ENCODE measurements around the gene EFNB2. TPM values are rescaled to one million over a fixed set of nuclear protein-coding genes. Genes with fewer than 3 reads are reported as not detected.
A peak's percentile ranks its signal among the peaks of the same experiment; 100 is the strongest.

Gene EFNB2, protein sequence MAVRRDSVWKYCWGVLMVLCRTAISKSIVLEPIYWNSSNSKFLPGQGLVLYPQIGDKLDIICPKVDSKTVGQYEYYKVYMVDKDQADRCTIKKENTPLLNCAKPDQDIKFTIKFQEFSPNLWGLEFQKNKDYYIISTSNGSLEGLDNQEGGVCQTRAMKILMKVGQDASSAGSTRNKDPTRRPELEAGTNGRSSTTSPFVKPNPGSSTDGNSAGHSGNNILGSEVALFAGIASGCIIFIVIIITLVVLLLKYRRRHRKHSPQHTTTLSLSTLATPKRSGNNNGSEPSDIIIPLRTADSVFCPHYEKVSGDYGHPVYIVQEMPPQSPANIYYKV
- total RNA-seq (10 to 100 TPM in 3 of 4 donors, 1 to 10 TPM in 1; 9.6 to 19.4 (median 14.6) TPM), polyA plus RNA-seq (10.7 TPM)
- long read RNA-seq, donor 1, full-length matches to known transcripts = 50 of 66 reads
- long read RNA-seq, donor 1, partial matches to known transcripts = 4 of 66 reads
- long read RNA-seq, donor 1, other reads (novel, unspliced or antisense) = 12 of 66 reads
- long read RNA-seq, donor 2, full-length matches to known transcripts = 8 of 9 reads
- long read RNA-seq, donor 2, partial matches to known transcripts = 0 of 9 reads
- long read RNA-seq, donor 2, other reads (novel, unspliced or antisense) = 1 of 9 reads
- long read RNA-seq, donor 3, full-length matches to known transcripts = 2 of 11 reads
- long read RNA-seq, donor 3, partial matches to known transcripts = 1 of 11 reads
- long read RNA-seq, donor 3, other reads (novel, unspliced or antisense) = 8 of 11 reads
- long read RNA-seq, donor 4, full-length matches to known transcripts = 7 of 9 reads
- long read RNA-seq, donor 4, partial matches to known transcripts = 0 of 9 reads
- long read RNA-seq, donor 4, other reads (novel, unspliced or antisense) = 2 of 9 reads

GRCh38 chr13:106535552-106536243 lies at the start of gene EFNB2:
TSS of gene EFNB2 (minus strand) at chr13:106535662. CDS start at chr13:106534964, 698 bp downstream.
- WGBS = under 1% methylated on average over 102 of the region's 102 CpGs
- Histone ChIP-seq H3K4me1 (ENCODE audit: control insufficient read depth, insufficient read depth, low read length) (peaks cover 2% of the 10 kb centered on the region), H3K27ac (ENCODE audit: low read length) (peak within 1 kb of the TSS; percentile 65), H3K4me3 (ENCODE audit: low read length) (peak within 1 kb of the TSS; percentile 88), H3K9me3 (ENCODE audit: control insufficient read depth, low read length) (no peaks in the 10 kb centered on the region), H3K27me3 (ENCODE audit: control insufficient read depth, insufficient read depth) (no peaks in the 10 kb centered on the region)
- ATAC-seq = peak; percentile 92 to 96
- intact Hi-C loops (cut with DNase I) = loop anchor here in 2 of 4 donors (5.0 to 10.0 kb wide), 3 partner anchors 382 to 1961 kb away; no protein-coding TSS in a partner anchor
- DNase-seq = peak; percentile 90 to 95 (median 95)

DNA sequence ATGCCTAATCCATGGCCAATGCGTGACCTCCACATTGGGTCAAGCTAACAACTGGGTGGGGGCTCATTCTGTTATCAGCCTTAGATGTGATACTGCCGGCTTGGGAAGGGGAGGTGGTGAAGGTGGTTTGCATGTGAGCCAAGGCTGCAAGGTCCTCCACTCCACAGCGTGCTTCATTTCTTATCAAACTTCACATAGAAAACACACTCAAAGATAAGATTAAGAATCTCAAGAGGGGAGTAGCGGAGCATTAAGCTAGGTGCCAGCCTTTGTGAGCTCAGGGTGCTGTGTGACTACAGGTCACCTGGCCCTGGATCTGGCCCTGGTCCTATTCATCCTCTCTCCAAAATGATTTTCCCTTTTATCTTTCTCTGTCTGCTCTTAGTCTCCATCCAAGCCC lies 45.8 kb upstream of the EFNB2 start:
- Histone ChIP-seq H3K4me1 (ENCODE audit: control insufficient read depth, insufficient read depth, low read length) (no peaks in the 10 kb centered on the region), H3K27me3 (ENCODE audit: control insufficient read depth, insufficient read depth) (no peaks in the 10 kb centered on the region), H3K4me3 (ENCODE audit: low read length) (no peak overlapping the region), H3K27ac (ENCODE audit: low read length) (no peak overlapping the region), H3K9me3 (ENCODE audit: control insufficient read depth, low read length) (no peaks in the 10 kb centered on the region)
- ATAC-seq = no peak
- intact Hi-C loops (cut with DNase I) = no loop called here
- WGBS = 55% methylated on average over 4 of the region's 4 CpGs
- no peak for DNase-seq

- Histone ChIP-seq H3K27me3 (ENCODE audit: control insufficient read depth, insufficient read depth) (no peaks in the 10 kb centered on the region), H3K9me3 (ENCODE audit: control insufficient read depth, low read length) (no peaks in the 10 kb centered on the region), H3K27ac (ENCODE audit: low read length) (no peak overlapping the region), H3K4me1 (ENCODE audit: control insufficient read depth, insufficient read depth, low read length) (no peaks in the 10 kb centered on the region), H3K4me3 (ENCODE audit: low read length) (no peak overlapping the region)
- ATAC-seq = no peak
- no peak for DNase-seq
- intact Hi-C loops (cut with DNase I) = no loop called here
Measured at GRCh38 chr13:106575896-106576295, 40.4 kb upstream of the EFNB2 start.

DNA sequence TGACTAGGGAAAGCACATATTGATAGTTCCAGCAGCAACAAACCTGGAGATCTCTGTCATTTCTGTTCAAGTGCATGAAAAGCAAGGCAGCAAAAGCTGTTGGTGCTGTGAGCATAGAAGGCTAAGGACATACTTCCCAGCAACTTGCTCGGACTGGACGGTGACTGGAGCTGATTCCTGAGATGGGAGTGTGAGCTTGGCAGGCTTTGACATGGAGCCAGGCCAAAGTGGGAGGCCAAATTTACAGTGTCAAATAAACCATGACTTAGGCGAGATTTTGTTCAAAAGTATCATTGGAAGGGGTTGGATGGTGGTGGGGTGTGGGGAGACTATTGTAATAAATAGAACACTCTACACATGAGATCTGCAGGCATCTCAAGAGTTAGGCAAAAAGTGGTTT lies 38.4 kb upstream of the EFNB2 start:
- Histone ChIP-seq H3K4me1 (ENCODE audit: control insufficient read depth, insufficient read depth, low read length) (no peaks in the 10 kb centered on the region), H3K9me3 (ENCODE audit: control insufficient read depth, low read length) (no peaks in the 10 kb centered on the region), H3K27me3 (ENCODE audit: control insufficient read depth, insufficient read depth) (no peaks in the 10 kb centered on the region), H3K27ac (ENCODE audit: low read length) (no peak overlapping the region), H3K4me3 (ENCODE audit: low read length) (no peak overlapping the region)
- ATAC-seq = peak; percentile 26 to 48
- WGBS = 13% methylated on average over 3 of the region's 3 CpGs
- intact Hi-C loops (cut with DNase I) = no loop called here
- DNase-seq = peak; percentile 51 to 80 (median 75)

- no peaks in the 10 kb centered on the region for H3K4me1 ChIP-seq (ENCODE audit: control insufficient read depth, insufficient read depth, low read length)
- no peaks in the 10 kb centered on the region for H3K27me3 ChIP-seq (ENCODE audit: control insufficient read depth, insufficient read depth)
- intact Hi-C loops (cut with DNase I) = no loop called here
- WGBS = 72% methylated on average over 8 of the region's 8 CpGs
- DNase-seq (no peak), ATAC-seq (no peak)
- no peaks in the 10 kb centered on the region for H3K9me3 ChIP-seq (ENCODE audit: control insufficient read depth, low read length)
- no peak overlapping the region for H3K27ac ChIP-seq (ENCODE audit: low read length)
- no peak overlapping the region for H3K4me3 ChIP-seq (ENCODE audit: low read length)
Measured at GRCh38 chr13:106573284-106573846, 37.9 kb upstream of the EFNB2 start.

GRCh38 chr13:106570299-106570852 lies 34.9 kb upstream of the EFNB2 start:
- Histone ChIP-seq H3K27ac (ENCODE audit: low read length) (no peak overlapping the region), H3K4me1 (ENCODE audit: control insufficient read depth, insufficient read depth, low read length) (no peaks in the 10 kb centered on the region), H3K9me3 (ENCODE audit: control insufficient read depth, low read length) (no peaks in the 10 kb centered on the region), H3K27me3 (ENCODE audit: control insufficient read depth, insufficient read depth) (no peaks in the 10 kb centered on the region), H3K4me3 (ENCODE audit: low read length) (no peak overlapping the region)
- DNase-seq = peak; percentile 83 to 90 (median 86)
- WGBS = 33% methylated on average over 14 of the region's 14 CpGs
- intact Hi-C loops (cut with DNase I) = no loop called here
- ATAC-seq = peak; percentile 67 to 71

DNA sequence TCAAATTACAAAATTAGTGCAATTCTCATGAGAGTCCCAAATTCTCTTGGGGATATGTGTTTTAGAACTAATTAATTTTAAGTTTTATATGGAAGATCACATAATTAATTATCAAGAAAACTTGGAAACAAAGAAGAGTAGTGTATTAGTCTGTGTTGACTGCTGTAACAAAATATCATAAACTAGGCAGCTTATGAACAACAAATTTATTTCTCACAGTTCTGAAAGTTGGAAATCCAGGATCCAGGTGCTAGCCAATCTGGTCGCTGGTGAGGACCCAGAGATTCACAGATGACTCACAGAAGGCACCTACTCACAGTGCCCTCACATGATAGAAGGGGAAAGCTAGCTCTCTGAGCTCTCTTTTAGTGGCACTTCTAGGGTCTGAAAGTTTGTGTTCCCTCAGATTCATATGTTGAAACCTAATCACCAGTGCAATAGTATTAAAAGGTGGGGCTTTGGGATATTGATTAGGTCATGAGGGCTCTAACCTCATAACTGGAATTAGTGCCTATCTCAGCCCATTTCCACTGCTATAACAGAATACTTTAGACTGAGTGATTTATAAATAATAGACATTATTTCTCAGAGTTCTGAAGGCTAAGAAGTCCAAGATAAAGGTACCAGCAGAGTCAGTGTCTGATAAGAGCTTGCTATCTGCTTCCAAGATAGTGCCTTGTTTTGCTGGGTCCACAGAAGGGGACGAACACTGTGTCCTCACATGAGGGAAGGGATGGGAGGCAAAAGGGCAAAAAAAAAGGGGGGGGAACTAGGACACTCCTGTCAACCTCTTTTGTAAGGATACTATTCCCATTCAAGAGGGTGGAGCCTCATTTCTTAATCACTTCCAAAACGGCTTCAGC lies 34.0 kb upstream of the EFNB2 start:
- no peak for DNase-seq
- H3K4me1 ChIP-seq (ENCODE audit: control insufficient read depth, insufficient read depth, low read length) = peaks cover 2% of the 10 kb centered on the region
- 67% methylated on average over 3 of the region's 3 CpGs for WGBS
- no peak for ATAC-seq
- no peaks in the 10 kb centered on the region for H3K9me3 ChIP-seq (ENCODE audit: control insufficient read depth, low read length)
- H3K4me3 ChIP-seq (ENCODE audit: low read length) = no peak overlapping the region
- H3K27me3 ChIP-seq (ENCODE audit: control insufficient read depth, insufficient read depth) = no peaks in the 10 kb centered on the region
- intact Hi-C loops (cut with DNase I) = no loop called here
- no peak overlapping the region for H3K27ac ChIP-seq (ENCODE audit: low read length)

DNA sequence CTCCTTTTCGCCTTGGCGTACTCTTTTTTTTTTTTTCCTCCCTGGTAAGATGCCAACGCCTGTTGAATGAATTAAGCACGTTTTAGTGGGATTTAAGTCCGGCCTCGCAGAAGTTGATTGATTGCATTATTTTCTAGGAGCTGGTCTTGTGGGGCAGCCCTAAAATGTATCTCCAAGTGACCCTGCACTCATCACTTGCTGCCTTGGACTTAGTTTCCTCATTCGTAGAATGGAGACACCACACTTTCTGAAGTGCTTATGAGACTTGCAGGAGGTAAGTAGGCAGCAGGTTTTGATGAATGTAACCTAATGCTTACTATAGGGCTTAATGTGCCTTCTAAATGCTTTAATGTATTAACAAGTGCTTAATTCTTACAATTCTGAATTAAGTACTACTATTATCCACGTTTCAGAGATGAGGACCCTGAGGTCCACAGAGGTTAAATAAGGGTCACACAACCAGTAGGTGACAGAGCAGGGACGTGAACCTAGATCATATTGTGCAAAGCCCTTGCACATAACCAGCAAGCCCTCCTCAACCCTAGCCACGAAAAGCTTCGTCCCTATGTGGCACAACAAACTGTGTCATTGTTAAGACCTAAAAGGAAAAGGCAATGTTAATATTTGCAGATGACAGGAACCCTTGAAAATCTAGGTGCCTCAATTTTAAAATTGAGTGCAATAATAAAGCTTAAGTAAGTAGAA lies 33.0 kb upstream of the EFNB2 start:
- peak overlapping the region; percentile 85 for H3K4me3 ChIP-seq (ENCODE audit: low read length)
- ATAC-seq (peak; percentile 2 to 4), DNase-seq (no peak)
- no peak overlapping the region for H3K27ac ChIP-seq (ENCODE audit: low read length)
- intact Hi-C loops (cut with DNase I) = no loop called here
- 25% methylated on average over 11 of the region's 11 CpGs for WGBS
- peaks cover 2% of the 10 kb centered on the region for H3K4me1 ChIP-seq (ENCODE audit: control insufficient read depth, insufficient read depth, low read length)
- H3K9me3 ChIP-seq (ENCODE audit: control insufficient read depth, low read length) = no peaks in the 10 kb centered on the region
- no peaks in the 10 kb centered on the region for H3K27me3 ChIP-seq (ENCODE audit: control insufficient read depth, insufficient read depth)

GRCh38 chr13:106567474-106568298 lies 32.2 kb upstream of the EFNB2 start, which contains the start of gene ARGLU1:
TSS of gene ARGLU1 (minus strand) at chr13:106568137. CDS start at chr13:106567919, 218 bp downstream.
- peak; percentile 94 to 97 (median 97) for DNase-seq
- under 1% methylated on average over 108 of the region's 108 CpGs for WGBS
- Histone ChIP-seq H3K27ac (ENCODE audit: low read length) (peak within 1 kb of the TSS; percentile 96), H3K4me3 (ENCODE audit: low read length) (peak within 1 kb of the TSS; percentile 85), H3K9me3 (ENCODE audit: control insufficient read depth, low read length) (no peaks in the 10 kb centered on the region), H3K4me1 (ENCODE audit: control insufficient read depth, insufficient read depth, low read length) (peaks cover 2% of the 10 kb centered on the region), H3K27me3 (ENCODE audit: control insufficient read depth, insufficient read depth) (no peaks in the 10 kb centered on the region)
- intact Hi-C loops (cut with DNase I) = no loop called here
- ATAC-seq = peak; percentile 93 to 94
